ENCODE measurements around the gene KRTAP1-5.
"Not testable (repeated sequence)": the region's sequence is repeated elsewhere in the genome, so short reads cannot be mapped to it uniquely, and the experiment has no call there.

KRTAP1-5 gene, protein sequence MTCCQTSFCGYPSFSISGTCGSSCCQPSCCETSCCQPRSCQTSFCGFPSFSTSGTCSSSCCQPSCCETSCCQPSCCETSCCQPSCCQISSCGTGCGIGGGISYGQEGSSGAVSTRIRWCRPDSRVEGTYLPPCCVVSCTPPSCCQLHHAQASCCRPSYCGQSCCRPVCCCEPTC

DNA sequence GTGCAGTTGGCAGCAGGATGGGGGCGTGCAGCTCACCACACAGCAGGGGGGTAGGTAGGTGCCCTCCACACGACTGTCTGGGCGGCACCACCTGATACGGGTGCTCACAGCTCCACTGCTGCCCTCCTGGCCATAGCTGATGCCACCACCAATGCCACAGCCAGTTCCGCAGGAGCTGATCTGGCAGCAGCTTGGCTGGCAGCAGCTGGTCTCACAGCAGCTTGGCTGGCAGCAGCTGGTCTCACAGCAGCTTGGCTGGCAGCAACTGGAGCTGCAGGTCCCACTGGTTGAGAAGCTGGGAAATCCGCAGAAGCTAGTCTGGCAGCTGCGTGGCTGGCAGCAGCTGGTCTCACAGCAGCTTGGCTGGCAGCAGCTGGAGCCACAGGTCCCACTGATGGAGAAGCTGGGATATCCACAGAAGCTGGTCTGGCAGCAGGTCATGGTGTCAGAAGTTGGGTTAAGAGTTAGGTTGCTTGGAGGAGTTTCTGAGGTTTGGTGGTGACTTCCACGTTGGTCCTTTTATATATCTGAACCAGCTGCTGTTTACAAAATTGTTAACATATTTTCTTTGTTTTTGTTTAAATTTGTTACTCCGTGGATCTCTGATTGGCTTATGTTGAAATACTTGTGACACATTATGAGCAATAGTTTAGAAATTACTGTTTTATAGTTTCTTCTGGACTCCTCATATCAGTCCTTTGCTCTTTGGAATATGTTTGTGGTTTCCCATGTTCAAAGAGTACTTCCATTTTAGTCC is at the start of gene KRTAP1-5:
TSS of gene KRTAP1-5 (minus strand) at position 494 of the 757 bp plus-strand sequence. CDS start at position 441, 53 bp downstream.
- DNase-seq: no peak

DNA sequence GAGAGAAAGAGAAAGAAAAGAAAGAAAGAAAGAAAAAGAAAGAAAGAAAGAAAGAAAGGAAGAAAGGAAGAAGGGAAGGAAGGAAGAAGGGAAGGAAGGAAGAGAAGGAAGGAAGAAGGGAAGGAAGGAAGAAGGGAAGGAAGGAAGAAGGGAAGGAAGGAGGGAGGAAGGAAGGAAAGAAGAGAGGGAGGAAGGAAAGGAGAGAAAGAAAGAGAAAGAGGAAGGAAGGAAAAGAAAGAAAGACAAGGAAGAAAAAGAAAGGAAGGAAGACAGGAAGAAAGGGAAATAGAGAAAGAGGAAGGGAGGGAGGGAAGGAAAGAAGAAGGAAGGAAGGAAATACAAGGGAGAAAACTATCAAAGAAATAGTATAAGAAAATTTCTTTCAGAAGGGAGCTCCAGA is 49.8 kb upstream of the KRTAP1-5 start:
- no peak for DNase-seq

DNA sequence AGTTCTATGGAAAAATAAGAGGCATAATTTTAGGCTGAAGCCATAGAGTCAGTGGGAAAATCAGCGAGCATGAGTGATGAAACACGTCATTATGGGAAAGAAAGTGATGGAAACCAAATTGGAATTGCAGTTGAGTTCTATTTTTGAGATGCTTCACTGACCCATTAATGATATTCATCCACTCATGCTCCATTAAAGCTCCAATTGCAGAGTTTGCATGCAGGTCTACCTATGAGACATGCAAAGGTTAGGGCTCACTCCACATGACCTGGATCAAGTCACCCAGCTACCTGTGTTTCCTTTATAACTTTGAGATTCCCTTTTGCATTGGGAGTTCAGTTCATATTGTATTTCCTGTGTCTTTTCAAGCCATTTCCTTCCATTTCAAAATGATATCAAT is 46.7 kb upstream of the KRTAP1-5 start:
- no peak for DNase-seq

DNA sequence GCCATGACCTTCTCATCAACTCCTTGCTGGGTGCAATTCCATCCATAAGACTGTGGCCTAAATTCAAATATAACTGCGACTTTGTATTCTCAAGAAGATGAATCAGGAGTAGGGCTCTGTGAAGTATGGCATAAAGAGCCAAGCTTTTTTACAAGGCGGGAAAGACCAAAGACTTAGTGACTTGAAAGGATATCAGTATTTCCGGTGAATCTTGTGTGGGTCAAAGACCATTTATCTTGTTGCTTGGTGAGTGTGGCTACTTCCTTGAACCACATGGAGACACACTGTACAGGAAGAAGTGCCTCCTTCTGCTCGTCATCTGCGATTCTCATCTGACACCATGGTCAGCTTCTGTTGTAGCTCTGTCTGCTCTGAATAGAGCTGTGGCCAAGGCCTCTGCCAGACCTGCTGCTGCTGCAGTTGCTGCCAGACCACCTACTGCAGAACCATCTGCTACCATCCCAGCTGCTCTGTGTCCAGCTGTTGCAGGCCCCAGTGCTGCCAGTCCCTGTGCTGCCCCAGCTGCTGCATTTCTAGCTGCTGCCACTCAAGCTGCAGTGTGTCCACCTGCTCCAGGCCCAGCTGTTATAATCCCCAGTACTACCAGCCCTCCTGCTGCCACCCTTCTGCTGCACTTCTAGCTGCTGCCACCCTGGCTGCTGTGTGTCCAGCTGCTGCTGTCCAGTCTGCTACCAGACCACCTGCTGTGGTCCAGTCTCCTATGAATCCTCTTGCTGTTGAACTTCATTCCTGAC is 44.8 kb upstream of the KRTAP1-5 start:
- DNase-seq: no peak

DNA sequence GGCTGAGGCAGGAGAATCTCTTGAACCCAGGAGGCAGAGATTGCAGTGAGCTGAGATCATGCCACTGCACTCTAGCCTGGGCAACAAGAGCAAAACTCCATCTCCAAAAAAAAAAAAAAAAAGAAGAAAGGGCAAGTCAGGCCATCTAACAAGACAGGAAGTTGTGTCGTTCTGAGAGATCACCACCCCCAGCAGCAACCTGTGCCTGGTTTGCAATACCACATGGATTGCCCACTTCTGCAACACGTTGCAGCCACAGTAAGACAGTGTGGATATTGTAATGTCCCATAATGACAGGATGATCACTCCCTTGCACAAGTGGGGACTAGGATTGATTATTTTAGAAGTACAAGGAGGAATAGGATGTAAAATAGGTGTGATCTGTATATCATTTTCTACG is 42.0 kb upstream of the KRTAP1-5 start:
- no peak for DNase-seq

DNA sequence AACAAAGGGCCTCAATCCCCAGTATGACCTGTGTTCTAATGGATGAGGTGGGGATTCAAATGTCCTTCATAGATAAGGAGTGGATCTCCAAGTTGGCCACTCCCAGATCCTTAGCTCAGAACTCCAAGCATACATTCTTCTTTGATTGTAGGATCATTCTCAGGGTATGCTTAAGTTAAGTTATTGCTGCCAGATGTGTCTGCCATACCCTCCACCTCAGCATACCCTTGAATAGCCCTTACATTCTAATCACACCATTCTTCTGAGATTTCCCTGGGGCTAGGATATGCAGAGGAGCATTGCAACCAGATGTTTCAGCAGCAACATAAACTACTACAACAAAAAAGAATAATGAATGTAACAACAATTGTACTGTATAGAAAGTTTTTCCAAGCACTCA is 40.3 kb upstream of the KRTAP1-5 start:
- no peak for DNase-seq

DNA sequence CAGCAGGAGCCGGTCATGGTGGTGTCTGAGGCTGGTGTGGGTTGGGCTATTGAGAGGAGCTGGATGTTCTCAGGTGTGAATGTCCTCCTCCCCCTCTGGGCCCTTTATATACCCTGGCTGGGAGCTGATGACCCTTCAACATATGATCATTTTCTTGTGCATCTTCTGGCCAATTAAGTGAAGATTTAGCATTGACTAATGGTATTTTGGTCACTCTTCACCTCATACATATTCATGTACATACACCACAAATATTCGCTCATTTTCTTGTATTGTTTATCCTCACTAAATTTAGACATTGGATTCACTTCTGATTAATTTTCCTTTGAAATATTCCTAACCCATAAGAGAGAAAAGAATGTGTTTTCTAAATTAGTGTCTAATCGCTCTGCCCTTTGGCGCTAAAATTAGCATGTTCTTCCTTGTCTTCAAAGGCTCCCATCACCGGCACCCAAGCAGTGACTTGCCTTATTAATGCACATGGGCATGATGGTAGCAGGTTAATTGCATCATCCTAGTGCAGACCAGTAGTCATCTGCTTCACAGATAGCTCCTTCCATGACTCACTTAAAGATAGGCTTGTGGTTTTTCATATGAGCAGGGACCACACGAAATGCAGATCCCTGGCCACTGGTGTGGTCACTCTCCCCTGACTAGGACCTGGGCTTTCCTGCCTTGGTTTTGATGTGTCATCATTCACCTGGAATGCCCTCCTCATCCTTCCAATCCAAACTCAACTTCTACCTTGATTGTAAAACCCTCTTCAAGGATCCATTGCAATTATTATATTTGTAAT is 39.0 kb upstream of the KRTAP1-5 start, which contains the start of gene KRTAP2-4:
TSS of gene KRTAP2-4 (minus strand) at position 51 of the 796 bp plus-strand sequence. CDS start at position 17, 34 bp downstream.
- DNase-seq: no peak

DNA sequence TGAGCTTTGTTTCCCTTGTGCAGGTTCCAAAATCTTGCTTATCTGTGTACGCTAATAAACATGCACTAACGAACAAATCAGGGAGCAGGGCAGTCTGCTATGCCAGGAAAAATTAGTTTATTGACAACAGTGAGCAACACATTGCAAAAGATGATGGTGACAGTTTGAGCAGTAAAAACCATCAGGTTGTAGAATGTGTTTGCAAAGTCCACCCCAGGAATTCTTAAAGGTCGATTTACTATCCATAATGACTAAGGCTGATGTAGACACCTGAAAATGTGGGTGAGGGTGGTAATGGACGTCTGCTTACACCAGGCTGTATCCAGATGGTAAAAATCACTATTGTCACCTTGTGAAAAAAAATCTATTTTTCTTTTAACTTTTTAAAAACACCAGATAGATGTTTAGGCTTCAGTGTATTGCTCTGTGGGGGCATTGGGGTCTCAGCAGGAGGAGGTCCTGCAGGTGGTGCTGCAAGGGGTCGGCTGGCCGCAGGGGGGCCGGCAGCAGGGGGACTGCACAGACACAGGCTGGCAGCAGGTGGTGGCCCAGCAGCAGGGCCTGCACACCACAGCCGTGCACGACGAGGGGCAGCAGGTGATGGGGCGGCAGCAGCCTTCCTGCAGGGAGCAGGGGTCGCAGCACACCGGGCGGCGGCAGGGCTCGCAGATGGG is 38.1 kb upstream of the KRTAP1-5 start:
- DNase-seq: not testable (repeated sequence)

DNA sequence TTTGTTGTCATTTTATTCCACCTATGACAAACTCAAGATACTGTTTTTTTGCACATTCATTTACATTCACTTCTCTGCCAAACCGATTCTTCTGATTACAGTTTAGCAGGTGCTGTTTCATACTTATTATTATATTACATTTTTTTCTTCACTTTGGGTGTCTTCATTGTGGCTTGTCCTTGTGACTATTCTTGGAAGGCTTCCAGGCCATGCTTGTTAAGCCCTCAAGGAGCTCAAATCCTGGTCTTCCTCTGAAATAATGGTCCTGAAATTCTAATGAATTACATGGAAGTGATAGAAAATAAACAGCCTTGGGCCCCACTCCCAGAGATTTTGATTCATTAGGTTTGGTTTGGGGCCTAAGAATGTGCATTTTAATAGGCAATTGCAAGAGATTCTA is 37.3 kb upstream of the KRTAP1-5 start:
- no peak for DNase-seq

DNA sequence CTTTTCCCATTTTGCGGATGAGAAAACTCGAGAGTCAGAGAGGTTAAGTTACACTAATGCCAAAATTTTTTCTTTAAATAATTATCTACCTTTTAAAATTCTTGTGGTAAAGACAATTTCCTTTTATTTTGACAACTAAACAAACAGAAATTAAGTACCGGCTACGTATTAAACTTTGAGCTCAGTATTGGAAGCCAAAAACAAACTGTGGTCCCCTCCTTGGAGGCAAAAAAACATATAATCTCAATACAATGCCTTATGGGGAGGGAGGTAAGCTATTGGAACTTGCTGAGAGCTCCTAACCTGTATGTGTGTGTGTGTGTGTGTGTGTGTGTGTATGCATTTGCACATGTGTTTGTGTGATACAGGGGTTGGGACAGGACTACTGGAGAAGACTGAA is 36.4 kb upstream of the KRTAP1-5 start:
- DNase-seq: no peak

DNA sequence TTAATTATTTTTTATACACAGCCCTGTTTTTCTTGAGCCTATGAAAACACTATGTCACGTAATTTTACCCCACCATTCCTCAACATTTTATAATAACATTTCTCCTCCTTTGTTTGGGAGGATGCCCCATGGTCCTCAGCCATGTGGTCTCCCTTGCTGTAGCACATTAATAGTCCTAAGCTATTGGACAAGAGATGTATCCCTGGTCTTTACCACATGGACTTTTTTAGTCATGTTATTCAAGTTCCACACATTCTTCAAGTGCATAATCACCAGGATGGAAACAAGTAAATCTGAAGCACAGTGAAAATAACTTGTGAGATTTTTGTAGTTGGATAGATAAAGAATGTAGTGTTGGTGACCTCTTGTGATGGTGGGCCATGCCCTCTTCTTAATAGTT is 35.0 kb upstream of the KRTAP1-5 start:
- DNase-seq: no peak

DNA sequence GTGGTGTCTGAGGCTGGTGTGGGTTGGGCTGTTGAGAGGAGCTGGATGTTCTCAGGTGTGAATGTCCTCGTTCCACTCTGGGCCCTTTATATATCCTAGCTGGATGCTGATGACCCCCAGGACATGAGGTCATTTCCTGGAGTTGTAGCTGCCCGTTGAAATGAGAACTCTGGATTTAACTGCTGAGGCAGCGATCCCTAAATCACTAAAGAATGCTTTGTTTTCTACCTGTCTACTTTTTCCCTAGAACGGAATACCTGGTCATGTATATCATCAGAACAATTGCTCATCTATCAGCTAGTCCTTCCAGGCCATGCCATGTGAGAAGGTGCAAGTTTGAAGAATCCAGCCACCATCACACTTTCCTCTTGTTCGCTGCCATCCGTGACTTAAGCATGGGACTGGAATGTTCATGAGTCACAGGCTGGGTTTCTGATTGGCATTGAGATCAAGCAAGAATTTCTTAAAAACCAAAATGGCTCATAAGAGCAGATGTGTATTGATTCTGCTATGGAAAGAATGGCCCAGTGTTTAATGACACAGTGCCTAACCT is 33.1 kb upstream of the KRTAP1-5 start, which contains the start of gene KRTAP2-3:
TSS of gene KRTAP2-3 (minus strand) at position 63 of the 553 bp plus-strand sequence. CDS start 64 bp downstream, outside the sequence.
- DNase-seq: no peak

DNA sequence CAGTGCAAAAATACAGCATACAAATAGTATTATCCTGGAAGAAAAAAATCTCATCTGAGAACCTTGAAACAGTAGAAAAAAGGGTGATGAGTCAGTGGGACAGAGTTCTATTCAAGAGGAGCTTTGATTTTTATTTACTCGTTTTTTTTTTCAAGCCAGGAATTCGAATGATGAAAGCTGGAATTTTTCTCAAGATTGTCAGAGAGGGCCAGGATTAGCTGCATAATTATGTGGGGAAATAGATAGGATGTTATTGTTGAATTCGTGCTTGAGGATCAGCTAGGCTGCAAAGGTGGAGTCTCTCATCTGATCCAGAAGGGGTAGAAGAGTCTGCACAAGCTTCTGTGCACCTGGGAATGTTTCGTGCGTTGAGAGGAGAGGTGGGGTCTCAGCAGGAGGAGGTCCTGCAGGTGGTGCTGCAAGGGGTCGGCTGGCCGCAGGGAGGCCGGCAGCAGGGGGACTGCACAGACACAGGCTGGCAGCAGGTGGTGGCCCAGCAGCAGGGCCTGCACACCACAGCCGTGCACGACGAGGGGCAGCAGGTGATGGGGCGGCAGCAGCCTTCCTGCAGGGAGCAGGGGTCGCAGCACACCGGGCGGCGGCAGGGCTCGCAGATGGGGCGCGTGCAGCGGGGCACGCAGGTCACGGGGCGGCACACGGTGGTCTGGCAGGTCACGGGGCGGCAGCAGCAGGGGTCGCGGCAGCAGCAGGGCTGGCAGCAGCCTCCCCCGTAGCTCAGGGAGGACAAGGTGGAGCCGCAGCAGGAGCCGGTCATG is 32.5 kb upstream of the KRTAP1-5 start:
- not testable (repeated sequence) for DNase-seq

DNA sequence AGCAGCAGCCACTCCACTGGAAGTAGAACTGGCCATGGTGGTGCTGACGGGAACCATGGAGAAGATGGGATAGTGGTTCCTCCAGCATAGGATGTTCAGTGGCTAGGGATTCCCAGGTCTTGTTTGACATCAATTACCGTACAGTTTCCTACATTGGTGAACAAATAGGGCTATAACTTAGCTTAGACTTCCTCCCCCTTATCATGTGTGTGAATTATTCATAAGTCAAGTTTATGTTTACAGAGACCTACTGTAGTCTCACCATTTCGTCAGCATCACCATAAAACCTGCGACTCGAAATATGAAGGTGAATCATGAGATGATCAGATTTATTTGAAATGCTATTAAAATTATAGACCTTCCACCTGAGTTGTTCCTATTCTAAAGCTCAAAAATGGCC is 31.7 kb upstream of the KRTAP1-5 start:
- no peak for DNase-seq

DNA sequence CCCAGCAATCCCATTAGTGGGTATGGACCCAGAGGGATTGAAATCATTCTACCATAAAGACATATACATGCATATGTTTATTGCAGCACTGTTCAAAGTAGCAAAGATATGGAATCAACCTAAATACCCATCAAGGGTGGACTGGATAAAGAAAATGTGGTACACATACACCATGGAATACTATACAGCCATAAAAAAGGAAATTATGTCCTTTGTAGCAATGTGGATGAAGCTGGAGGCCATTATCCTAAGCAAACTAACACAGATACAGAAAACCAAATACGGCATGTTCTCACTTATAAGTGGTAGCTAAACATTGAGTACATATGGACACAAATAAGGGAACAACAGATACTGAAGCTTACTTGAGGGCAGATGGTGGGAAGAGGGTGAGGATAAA is 30.5 kb upstream of the KRTAP1-5 start:
- DNase-seq: no peak

DNA sequence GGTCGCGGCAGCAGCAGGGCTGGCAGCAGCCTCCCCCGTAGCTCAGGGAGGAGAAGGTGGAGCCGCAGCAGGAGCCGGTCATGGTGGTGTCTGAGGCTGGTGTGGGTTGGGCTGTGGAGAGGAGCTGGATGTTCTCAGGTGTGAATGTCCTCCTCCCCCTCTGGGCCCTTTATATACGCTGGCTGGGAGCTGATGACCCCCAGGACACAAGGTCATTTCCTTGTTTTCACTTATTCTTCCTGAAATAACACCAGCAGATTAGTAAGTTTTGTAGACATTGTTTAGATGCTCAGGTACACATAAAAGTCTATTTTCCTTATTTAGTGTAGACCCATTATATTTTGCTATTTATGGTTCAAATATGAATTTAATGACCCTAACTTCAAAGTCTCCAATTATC is 28.1 kb upstream of the KRTAP1-5 start, which contains the start of gene KRTAP2-2:
TSS of gene KRTAP2-2 (minus strand) at position 101 of the 400 bp plus-strand sequence. CDS start at position 82, 19 bp downstream.
- DNase-seq: not testable (repeated sequence)

DNA sequence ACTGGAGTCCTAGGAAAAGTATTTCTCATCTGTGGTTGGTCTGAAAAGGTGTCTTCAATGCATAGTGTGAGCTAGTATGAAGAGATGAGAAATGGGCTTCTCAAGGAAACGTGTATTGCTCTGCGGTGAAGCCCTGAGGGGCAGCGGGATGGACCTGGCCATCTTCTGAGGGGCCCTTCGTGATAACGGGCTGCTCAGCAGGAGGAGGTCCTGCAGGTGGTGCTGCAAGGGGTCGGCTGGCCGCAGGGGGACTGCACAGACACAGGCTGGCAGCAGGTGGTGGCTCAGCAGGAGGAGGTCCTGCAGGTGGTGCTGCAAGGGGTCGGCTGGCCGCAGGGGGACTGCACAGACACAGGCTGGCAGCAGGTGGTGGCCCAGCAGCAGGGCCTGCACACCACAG is 27.5 kb upstream of the KRTAP1-5 start:
- DNase-seq: not testable (repeated sequence)

DNA sequence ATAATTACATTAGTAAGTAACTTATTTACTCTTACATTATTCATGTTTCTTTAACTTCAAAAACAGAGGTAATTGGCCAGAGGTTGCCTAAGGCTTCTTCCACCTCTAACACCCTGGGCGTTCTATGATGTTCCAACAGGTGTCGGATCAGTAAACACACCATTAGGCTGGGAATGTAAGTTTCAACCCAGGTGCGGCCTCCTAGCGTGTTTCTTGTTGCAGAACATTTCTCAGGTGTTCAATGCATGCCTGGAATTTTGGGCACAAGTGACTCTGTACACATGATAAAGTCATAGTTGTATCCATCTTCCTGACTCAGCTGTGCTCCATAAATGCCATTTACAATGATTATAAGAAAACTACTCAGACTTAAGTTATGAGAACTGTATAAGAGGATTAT is 27.0 kb upstream of the KRTAP1-5 start:
- no peak for DNase-seq

DNA sequence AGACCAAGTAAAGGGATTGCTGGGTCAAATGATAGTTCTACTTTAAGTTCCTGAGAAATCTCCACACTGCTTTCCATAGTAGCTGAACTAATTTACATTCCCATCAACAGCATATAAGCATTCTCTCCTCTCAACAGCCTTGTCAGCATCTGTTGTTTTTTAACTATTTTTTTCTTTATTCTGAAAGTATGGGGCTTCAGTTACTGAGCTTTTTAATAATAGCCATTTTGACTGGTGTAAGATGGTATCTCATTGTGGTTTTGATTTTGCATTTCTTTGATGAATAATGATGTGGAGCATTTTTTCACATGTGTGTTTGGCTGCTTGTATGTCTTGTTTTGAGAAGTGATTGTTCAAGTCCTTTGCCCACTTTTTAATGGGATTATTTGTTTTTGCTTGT is 25.6 kb upstream of the KRTAP1-5 start:
- no peak for DNase-seq

DNA sequence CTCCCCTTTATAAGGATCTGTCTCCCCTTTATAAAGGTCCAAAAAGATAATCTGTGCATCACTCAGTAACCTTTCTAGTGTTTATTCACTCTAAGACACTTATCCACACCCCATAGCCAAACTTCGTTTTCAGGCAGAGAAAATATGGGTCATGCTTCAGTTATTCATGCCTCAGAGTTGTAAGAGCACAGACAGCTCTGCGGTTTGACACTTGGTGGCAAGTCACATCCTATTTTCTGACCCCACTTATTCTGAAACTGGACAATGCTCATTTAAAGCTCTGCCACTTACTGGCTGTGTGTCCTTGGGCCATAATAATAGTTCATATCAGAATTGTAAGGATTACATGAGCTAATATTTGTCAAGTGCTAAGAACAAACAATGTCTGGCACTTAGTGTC is 22.1 kb upstream of the KRTAP1-5 start:
- no peak for DNase-seq

DNA sequence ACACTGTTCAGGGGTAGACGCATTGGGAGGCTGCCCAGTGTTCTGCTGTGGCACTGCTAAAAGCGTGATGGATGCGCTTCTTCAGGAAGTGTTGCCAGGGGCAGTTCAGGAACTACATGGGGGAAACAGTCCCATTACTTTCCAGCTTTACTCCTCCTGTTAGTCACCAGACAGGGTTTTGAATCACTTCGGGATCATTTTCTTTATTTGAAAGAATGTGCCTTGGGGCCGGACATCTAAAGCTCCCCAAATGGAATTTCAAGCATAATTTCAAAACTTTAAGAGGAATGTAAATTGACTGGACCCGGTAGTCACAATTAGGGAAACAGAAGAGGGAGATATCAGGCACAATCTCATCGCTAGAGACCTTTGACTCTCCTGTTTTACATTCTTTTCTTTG is 21.4 kb upstream of the KRTAP1-5 start:
- no peak for DNase-seq

Data from activated CD4-positive, alpha-beta T cell treated with anti-CD3 and anti-CD28 coated beads, Interleukin-2, amount 50 U/mL, for 48 hours (primary cell).